T-cell (primary cell): ENCODE measurements around the gene CTBP2. TPM values are rescaled to one million over a fixed set of nuclear protein-coding genes. Genes with fewer than 3 reads are reported as not detected.
A peak's percentile ranks its signal among the peaks of the same experiment; 100 is the strongest.

ENCODE experiments used
- ATAC-seq, 4 experiments: fragments of 200-7000 bp in 3 of 4; fragments of 150-1000 bp in 1 of 4; cut with Tn5 transposase; replicated peaks in 1 of 4; 1 replicate in 3 of 4; 2 replicates in 1 of 4; pipeline ENCODE4 v1.10.0; 2021; ENCODE audit warnings: moderate library complexity in 3 of 4, mild to moderate bottlenecking in 2 of 4, moderate number of reproducible peaks in 1 of 4
- CTCF ChIA-PET, 2 donors: fragments of 300-600 bp; sonication (Branson Sonifier 250); formaldehyde crosslinking; loops; one replicate each; lab custom pipeline; 2022; ENCODE audit warnings: antibody characterized with exemption in 2 of 2; lab: Charles Lee
- POLR2A ChIA-PET, 2 donors: fragments of 300-600 bp; sonication (Branson Sonifier 250); formaldehyde crosslinking; loops; one replicate each; lab custom pipeline; 2022; ENCODE audit warnings: antibody characterized with exemption in 2 of 2; lab: Charles Lee
- DNase-seq, 35 experiments: peaks; one replicate each; pipeline versions ENCODE4 v3.0.0 to v3.0.0-alpha.2; 2013 to 2023
- H3K27ac ChIP-seq: one replicate; pipeline ENCODE4 v1.5.1; 2013; ENCODE audit warnings: low read length
- H3K27me3 ChIP-seq, 2 experiments: replicated peaks in 1 of 2; 1 replicate in 1 of 2; 2 replicates in 1 of 2; pipeline versions ENCODE4 v1.6.1 to v1.7.0; 2013; ENCODE audit warnings: low read length in 1 of 2, mixed read lengths in 1 of 2; ENCODE audit not compliant: control insufficient read depth in 2 of 2, insufficient read depth in 2 of 2; ENCODE audit errors: extremely low read depth in 1 of 2
- H3K36me3 ChIP-seq, 2 donors: 1 replicate in 1 of 2; 2 replicates in 1 of 2; pipeline versions ENCODE4 v1.6.1 to v1.7.0; 2013; ENCODE audit warnings: low read length in 1 of 2; ENCODE audit not compliant: control insufficient read depth in 2 of 2, insufficient read depth in 1 of 2; ENCODE audit errors: extremely low read depth in 1 of 2
- H3K4me1 ChIP-seq, 2 experiments: 1 replicate in 1 of 2; 2 replicates in 1 of 2; pipeline versions ENCODE4 v1.6.1 to v1.7.0; 2013; ENCODE audit warnings: low read length in 2 of 2, mixed read lengths in 1 of 2; ENCODE audit not compliant: insufficient read depth in 2 of 2, control insufficient read depth in 1 of 2; ENCODE audit errors: extremely low read depth in 1 of 2
- H3K4me3 ChIP-seq, 2 donors: 1 replicate in 1 of 2; 2 replicates in 1 of 2; pipeline versions ENCODE4 v1.5.1 to v1.7.0; 2013; ENCODE audit warnings: mild to moderate bottlenecking in 2 of 2, low read length in 1 of 2, moderate library complexity in 1 of 2; ENCODE audit not compliant: control insufficient read depth in 1 of 2; ENCODE audit errors: extremely low read depth in 1 of 2
- H3K9me3 ChIP-seq: 2 replicates; pipeline ENCODE4 v1.7.0; 2013
- H3K27ac Mint-ChIP-seq, 2 donors: one replicate each; pipeline ENCODE4 v1.8.0; 2020 to 2021; ENCODE audit warnings: mild to moderate bottlenecking in 2 of 2, mixed read lengths in 2 of 2
- H3K27me3 Mint-ChIP-seq, 2 donors: one replicate each; pipeline ENCODE4 v1.8.0; 2021 to 2022; ENCODE audit warnings: mixed read lengths in 2 of 2
- H3K36me3 Mint-ChIP-seq: one replicate; pipeline ENCODE4 v1.8.0; 2021; ENCODE audit warnings: mixed read lengths
- H3K4me1 Mint-ChIP-seq, 3 donors: one replicate each; pipeline ENCODE4 v1.8.0; 2020 to 2022; ENCODE audit warnings: mixed read lengths in 3 of 3, mild to moderate bottlenecking in 1 of 3
- H3K4me3 Mint-ChIP-seq, 3 donors: one replicate each; pipeline ENCODE4 v1.8.0; 2020 to 2022; ENCODE audit warnings: mild to moderate bottlenecking in 3 of 3, mixed read lengths in 3 of 3, moderate library complexity in 3 of 3
- H3K9me3 Mint-ChIP-seq, 3 donors: one replicate each; pipeline ENCODE4 v1.8.0; 2020 to 2022; ENCODE audit warnings: mixed read lengths in 3 of 3
- WGBS: methylation state at CpG from one replicate; pipeline ENCODE4 v1.1.5; 2013; ENCODE audit warnings: missing lambda C conversion rate; ENCODE audit not compliant: insufficient coverage; 5-methylcytosine and 5-hydroxymethylcytosine counted together
- total RNA-seq, 35 experiments: library from RNA in 6 of 35; stranded (reverse) in 6 of 35; fragments of 120-200 nt in 1 of 35; gene quantifications; one replicate each; pipeline versions ENCODE4 v1.2.1 to v1.2.4 and lab custom pipeline; 2013 to 2026

The CTBP2 gene
- total RNA-seq, 5 donors from 2014 or later (not counting 1 experiment from before 2014, with no cell fraction given): 1.1 to 5.8 (median 3.1) TPM

DNA sequence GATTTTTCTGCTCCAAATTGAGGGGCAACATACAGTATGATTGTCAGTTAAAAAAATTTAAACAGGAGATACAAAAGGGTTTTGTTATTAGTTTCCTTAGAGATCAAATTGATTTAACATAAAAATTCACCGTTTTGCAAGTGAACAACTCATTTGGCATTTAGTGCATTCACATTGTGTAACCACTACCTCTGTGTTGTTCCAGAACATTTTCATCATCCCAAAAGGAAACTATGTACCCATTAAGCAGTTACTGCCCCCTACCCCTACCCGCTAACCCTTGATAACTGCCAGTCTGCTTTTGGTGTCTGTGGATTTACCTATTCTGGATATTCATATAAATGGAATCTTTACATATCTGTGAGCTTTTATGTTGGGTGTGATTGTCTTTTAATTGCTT lies 215.4 kb downstream of the CTBP2 start:
- H3K4me1 Mint-ChIP-seq: peaks cover 72 to 78% (median 76%) of the 10 kb centered on the region in 3 donors
- no peak overlapping the region for H3K4me3 ChIP-seq
- no peak overlapping the region for H3K27ac ChIP-seq
- no peak overlapping the region for H3K27ac Mint-ChIP-seq
- H3K27me3 ChIP-seq: no peaks in the 10 kb centered on the region
- peaks cover 6 to 9% of the 10 kb centered on the region in 2 donors for H3K36me3 ChIP-seq
- H3K27me3 Mint-ChIP-seq: no peaks in the 10 kb centered on the region
- H3K4me3 Mint-ChIP-seq: no peak overlapping the region
- no peaks in the 10 kb centered on the region for H3K9me3 Mint-ChIP-seq
- peaks cover 3 to 6% of the 10 kb centered on the region in 2 experiments for H3K4me1 ChIP-seq
- peaks cover 50% of the 10 kb centered on the region for H3K36me3 Mint-ChIP-seq
- POLR2A ChIA-PET: no interaction called here
- ATAC-seq: no peak
- CTCF ChIA-PET: interaction anchor here in 1 of 2 donors (0.7 kb wide), 1 partner anchor 17 kb away, joined by 3 read pairs; no protein-coding TSS in a partner anchor
- no peak for DNase-seq
- H3K9me3 ChIP-seq: no peaks in the 10 kb centered on the region
- WGBS: no CpG with 5 or more reads among the region's 2 CpGs

DNA sequence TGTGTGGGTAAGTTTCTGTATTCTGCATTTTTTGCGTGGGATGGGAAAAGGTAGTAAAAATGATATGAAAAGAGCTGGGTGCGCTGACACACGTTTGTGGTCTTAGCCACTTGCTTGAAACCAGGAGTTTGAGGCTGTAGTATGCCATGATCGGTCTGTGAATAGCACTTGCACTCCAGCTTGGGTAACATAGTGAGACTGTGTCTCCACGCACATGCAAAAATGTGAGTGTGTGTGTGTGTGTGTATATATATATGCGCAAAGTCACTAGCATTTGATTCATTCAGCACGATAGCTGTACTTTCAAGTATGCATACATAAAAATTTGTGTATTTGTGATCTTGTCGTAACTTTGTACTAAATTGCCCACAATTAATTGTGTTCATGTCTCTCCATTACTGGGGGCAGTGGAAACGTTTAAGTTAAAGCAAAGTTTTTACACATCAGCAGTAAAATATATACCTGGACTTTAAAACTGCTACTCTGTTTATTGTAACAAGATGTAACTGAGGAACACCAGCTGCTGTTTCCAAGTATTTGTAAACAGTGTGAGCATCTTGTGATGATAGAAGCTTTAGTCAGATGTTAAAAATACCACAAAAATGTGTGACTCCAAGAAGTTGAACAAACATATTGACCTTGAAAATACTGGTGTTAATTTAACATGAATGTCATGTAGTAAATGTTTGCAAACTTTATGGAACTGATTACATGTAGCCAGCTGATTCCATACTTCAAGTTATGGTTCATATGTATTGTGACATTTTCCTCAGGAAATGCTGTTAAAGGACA lies 216.9 kb downstream of the CTBP2 start:
- Histone ChIP-seq H3K9me3 (no peaks in the 10 kb centered on the region), H3K27ac (no peak overlapping the region), H3K4me1 (peaks cover 4 to 6% of the 10 kb centered on the region in 2 experiments), H3K4me3 (no peak overlapping the region), H3K36me3 (peaks cover 6 to 7% of the 10 kb centered on the region in 2 donors), H3K27me3 (no peaks in the 10 kb centered on the region)
- no peak for ATAC-seq
- Mint-ChIP-seq H3K36me3 (peaks cover 39% of the 10 kb centered on the region), H3K27ac (no peak overlapping the region), H3K9me3 (no peaks in the 10 kb centered on the region), H3K27me3 (no peaks in the 10 kb centered on the region), H3K4me3 (peak overlapping the region in 1 of 3 donors; percentile 1), H3K4me1 (peaks cover 70 to 78% (median 77%) of the 10 kb centered on the region in 3 donors)
- CTCF ChIA-PET: interaction anchor here in 1 of 2 donors (0.8 kb wide), 1 partner anchor 790 kb away, joined by 3 read pairs; no protein-coding TSS in a partner anchor
- WGBS: 80% methylated on average over 5 of the region's 9 CpGs
- no peak for DNase-seq
- POLR2A ChIA-PET: no interaction called here

DNA sequence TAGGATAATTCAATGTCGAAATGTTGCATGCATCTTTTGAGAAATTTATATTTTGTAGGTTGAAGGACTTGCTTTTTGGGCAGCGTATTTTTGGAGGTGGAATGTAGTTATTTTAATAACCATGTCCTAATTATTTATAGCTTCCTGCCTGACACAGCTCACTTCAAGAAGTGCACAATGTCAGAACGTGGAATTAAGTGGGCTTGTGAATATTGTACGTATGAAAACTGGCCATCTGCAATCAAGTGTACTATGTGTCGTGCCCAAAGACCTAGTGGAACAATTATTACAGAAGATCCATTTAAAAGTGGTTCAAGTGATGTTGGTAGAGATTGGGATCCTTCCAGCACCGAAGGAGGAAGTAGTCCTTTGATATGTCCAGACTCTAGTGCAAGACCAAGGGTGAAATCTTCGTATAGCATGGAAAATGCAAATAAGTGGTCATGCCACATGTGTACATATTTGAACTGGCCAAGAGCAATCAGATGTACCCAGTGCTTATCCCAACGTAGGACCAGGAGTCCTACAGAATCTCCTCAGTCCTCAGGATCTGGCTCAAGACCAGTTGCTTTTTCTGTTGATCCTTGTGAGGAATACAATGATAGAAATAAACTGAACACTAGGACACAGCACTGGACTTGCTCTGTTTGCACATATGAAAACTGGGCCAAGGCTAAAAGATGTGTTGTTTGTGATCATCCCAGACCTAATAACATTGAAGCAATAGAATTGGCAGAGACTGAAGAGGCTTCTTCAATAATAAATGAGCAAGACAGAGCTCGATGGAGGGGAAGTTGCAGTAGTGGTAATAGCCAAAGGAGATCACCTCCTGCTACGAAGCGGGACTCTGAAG lies 217.8 kb downstream of the CTBP2 start:
- peaks cover 35% of the 10 kb centered on the region for H3K36me3 Mint-ChIP-seq
- DNase-seq (no peak), ATAC-seq (no peak)
- peak overlapping the region in 1 of 3 donors; percentile 0 for H3K4me3 Mint-ChIP-seq
- Histone ChIP-seq H3K27ac (no peak overlapping the region), H3K27me3 (no peaks in the 10 kb centered on the region), H3K36me3 (peaks cover 3 to 6% of the 10 kb centered on the region in 2 donors), H3K4me3 (no peak overlapping the region), H3K9me3 (no peaks in the 10 kb centered on the region), H3K4me1 (peaks cover 4 to 6% of the 10 kb centered on the region in 2 experiments)
- H3K9me3 Mint-ChIP-seq: no peaks in the 10 kb centered on the region
- ChIA-PET CTCF (interaction anchor here in 1 of 2 donors (0.8 kb wide), 1 partner anchor 791 kb away, joined by 3 read pairs; no protein-coding TSS in a partner anchor), POLR2A (no interaction called here)
- peaks cover 70 to 79% (median 77%) of the 10 kb centered on the region in 3 donors for H3K4me1 Mint-ChIP-seq
- no peaks in the 10 kb centered on the region for H3K27me3 Mint-ChIP-seq
- H3K27ac Mint-ChIP-seq: no peak overlapping the region
- WGBS: 87% methylated on average over 7 of the region's 11 CpGs

- peak within 1 kb of the TSS in 1 of 3 donors; percentile 0 for H3K4me3 Mint-ChIP-seq
- no peaks in the 10 kb centered on the region for H3K9me3 ChIP-seq
- CTCF ChIA-PET: no interaction called here
- no peaks in the 10 kb centered on the region for H3K27me3 Mint-ChIP-seq
- no peaks in the 10 kb centered on the region for H3K9me3 Mint-ChIP-seq
- POLR2A ChIA-PET: no interaction called here
- H3K4me1 Mint-ChIP-seq: peaks cover 65 to 76% (median 73%) of the 10 kb centered on the region in 3 donors
- peaks cover 3 to 6% of the 10 kb centered on the region in 2 donors for H3K36me3 ChIP-seq
- no peak for DNase-seq
- ATAC-seq: no peak
- no peak within 1 kb of the TSS for H3K27ac Mint-ChIP-seq
- H3K27me3 ChIP-seq: no peaks in the 10 kb centered on the region
- no peak within 1 kb of the TSS for H3K4me3 ChIP-seq
- peaks cover 28% of the 10 kb centered on the region for H3K36me3 Mint-ChIP-seq
- H3K27ac ChIP-seq: no peak within 1 kb of the TSS
- WGBS: no CpG with 5 or more reads among the region's 4 CpGs
- peaks cover 4 to 6% of the 10 kb centered on the region in 2 experiments for H3K4me1 ChIP-seq
These were observed 218.5 kb downstream of the CTBP2 start, which contains the start of gene ZRANB1 for GRCh38 chr10:124941823-124942222. Gene ZRANB1 (plus strand): TSS chr10:124942123. CDS start chr10:124942494, 371 bp downstream.

GRCh38 chr10:124939290-124939689 lies 221.1 kb downstream of the CTBP2 start:
- no peak overlapping the region for H3K27ac ChIP-seq
- H3K27me3 Mint-ChIP-seq: no peaks in the 10 kb centered on the region
- H3K27ac Mint-ChIP-seq: no peak overlapping the region
- CTCF ChIA-PET: no interaction called here
- POLR2A ChIA-PET: interaction anchor here in 1 of 2 donors (0.7 kb wide), 1 partner anchor 9 kb away, joined by 3 read pairs; no protein-coding TSS in a partner anchor
- H3K36me3 ChIP-seq: no peaks in the 10 kb centered on the region
- H3K27me3 ChIP-seq: no peaks in the 10 kb centered on the region
- H3K4me3 Mint-ChIP-seq: no peak overlapping the region
- no CpG with 5 or more reads among the region's 1 CpG for WGBS
- peaks cover 25% of the 10 kb centered on the region for H3K36me3 Mint-ChIP-seq
- H3K4me1 ChIP-seq: peaks cover 4% of the 10 kb centered on the region in 2 experiments
- H3K9me3 Mint-ChIP-seq: no peaks in the 10 kb centered on the region
- peaks cover 71 to 82% (median 81%) of the 10 kb centered on the region in 3 donors for H3K4me1 Mint-ChIP-seq
- ATAC-seq (no peak), DNase-seq (no peak)
- H3K9me3 ChIP-seq: no peaks in the 10 kb centered on the region
- H3K4me3 ChIP-seq: no peak overlapping the region

DNA sequence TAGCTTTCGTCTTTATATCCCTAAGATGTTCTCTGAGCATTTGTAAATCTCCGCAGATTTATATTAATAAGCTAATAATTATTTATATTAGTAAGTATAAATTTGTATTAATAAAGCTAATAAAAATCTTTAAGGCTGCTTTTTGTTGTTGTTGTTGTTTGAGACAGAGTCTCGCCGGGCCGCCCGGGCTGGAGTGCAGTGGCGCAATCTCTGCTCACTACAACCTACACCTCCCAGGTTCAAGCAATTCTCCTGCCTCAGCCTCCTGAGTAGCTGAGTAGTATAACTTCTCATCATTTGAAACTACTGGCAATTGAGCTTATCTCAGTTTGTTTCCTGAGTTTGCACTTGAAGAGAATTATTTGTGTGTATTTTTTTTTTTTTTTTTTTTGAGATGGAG lies 223.6 kb downstream of the CTBP2 start:
- no peak overlapping the region for H3K4me3 ChIP-seq
- H3K27me3 ChIP-seq: no peaks in the 10 kb centered on the region
- H3K36me3 ChIP-seq: no peaks in the 10 kb centered on the region
- Mint-ChIP-seq H3K9me3 (peaks cover 0 to 2% (median 1%) of the 10 kb centered on the region in 3 donors), H3K36me3 (peaks cover 21% of the 10 kb centered on the region), H3K4me3 (no peak overlapping the region), H3K27me3 (no peaks in the 10 kb centered on the region), H3K4me1 (peaks cover 69 to 72% (median 72%) of the 10 kb centered on the region in 3 donors), H3K27ac (no peak overlapping the region)
- ChIA-PET POLR2A (interaction anchor here (0.6 kb wide), 2 partner anchors 21 to 472 kb away, joined by 3 read pairs; no protein-coding TSS in a partner anchor), CTCF (interaction anchor here in 1 of 2 donors (0.6 kb wide), 1 partner anchor 119 kb away, joined by 4 read pairs; no protein-coding TSS in a partner anchor)
- H3K9me3 ChIP-seq: no peaks in the 10 kb centered on the region
- DNase-seq (no peak), ATAC-seq (no peak)
- no CpG with 5 or more reads among the region's 7 CpGs for WGBS
- H3K4me1 ChIP-seq: peaks cover 4% of the 10 kb centered on the region in 2 experiments
- no peak overlapping the region for H3K27ac ChIP-seq
